Ramos (cell line): Measurements from ENCODE around the gene PLD1.

Experiments used
- in situ Hi-C: fragments of 300-500 bp; cut with MboI; formaldehyde crosslinking; loops from one replicate; pipeline ENCODE4 v1.14.3; 2022; ENCODE audit warnings: low sequenced_read_pairs; ENCODE audit not compliant: unreplicated experiment

The PLD1 gene

GRCh38 chr3:171838218-171838720, 28.0 kb upstream of the PLD1 start:
- in situ Hi-C loops = no loop called here

- in situ Hi-C loops = no loop called here
Measured at GRCh38 chr3:171837698-171838097, 27.4 kb upstream of the PLD1 start.

GRCh38 chr3:171836855-171837254, 26.6 kb upstream of the PLD1 start:
- in situ Hi-C loops = no loop called here

DNA sequence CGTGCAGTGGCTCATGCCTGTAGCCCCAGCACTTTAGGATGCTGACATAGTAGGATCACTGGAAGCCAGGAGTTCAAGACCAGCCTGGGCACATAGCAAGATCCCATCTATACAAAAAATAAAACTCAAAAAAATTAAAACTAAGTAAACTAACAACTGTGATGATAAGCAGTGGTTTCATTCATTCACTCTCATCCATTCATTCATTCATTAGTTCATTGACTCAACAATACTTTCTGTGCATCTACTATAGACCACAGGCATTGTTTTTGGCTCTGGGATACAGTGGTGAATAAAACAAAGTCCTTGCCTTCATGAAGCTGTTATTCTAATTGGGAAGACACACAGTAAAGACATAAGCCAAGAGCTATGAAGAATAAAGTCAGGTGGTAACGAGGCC, 25.3 kb upstream of the PLD1 start:
- in situ Hi-C loops = no loop called here

- in situ Hi-C loops = no loop called here
Measured at GRCh38 chr3:171835116-171835515, 24.8 kb upstream of the PLD1 start.

DNA sequence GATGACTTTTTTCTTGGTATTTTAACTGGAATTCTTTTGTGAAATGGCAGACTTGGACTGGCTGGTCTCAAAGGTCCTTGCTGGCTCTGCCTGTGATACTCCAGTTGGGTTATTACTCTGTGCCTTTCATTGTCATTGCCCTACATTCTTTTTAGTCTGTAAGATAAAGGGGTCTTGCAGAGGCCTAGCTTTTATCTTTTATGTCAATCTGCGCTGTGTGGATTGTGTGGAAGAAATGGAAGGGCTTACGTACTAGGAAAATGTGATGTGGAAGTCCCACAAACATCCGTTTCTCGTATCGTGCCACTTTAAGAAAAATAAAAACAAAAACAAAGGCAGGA, 24.1 kb upstream of the PLD1 start:
- in situ Hi-C loops = no loop called here

GRCh38 chr3:171833789-171834460, 23.6 kb upstream of the PLD1 start:
- in situ Hi-C loops = no loop called here

DNA sequence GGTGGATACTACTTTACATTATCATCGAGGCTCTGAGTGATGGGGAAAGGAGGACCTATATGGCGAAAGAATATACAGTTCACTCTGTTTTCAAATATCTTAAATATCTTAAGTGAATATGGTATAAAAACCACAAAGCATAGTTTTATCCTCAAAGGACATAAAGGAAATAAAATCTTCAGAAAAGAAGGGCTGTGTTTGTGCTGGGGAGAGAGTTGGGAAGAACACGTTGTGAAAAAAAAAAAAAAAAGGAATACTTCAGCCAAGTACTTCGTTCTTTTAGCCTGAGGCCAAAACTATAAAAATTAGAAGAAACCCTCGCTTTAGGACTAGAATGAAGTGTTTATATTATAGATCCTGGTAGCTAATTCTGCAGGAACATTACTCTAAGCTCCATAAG, 22.7 kb upstream of the PLD1 start:
- in situ Hi-C loops = no loop called here

- in situ Hi-C loops = no loop called here
Measured at GRCh38 chr3:171831936-171832335, 21.7 kb upstream of the PLD1 start.

DNA sequence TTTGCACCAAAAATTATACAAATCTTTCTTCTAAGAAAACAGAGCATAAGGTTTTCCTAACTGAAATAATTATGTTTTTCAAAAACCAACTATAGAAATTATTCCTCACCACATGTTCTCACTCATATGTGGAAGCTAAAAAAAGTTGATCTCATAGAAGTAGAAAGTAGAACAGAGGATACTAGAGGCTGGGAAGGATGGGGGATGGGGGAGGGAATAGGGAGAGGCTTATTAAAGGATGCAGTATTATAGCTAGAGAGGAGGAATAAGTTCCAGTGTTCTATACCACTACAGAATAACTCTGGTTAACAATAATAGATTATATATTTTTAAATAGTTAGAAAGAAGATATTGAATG, 20.2 kb upstream of the PLD1 start:
- in situ Hi-C loops = no loop called here

GRCh38 chr3:171829841-171830517, 19.7 kb upstream of the PLD1 start:
- in situ Hi-C loops = no loop called here

GRCh38 chr3:171828902-171829770, 18.9 kb upstream of the PLD1 start:
- in situ Hi-C loops = no loop called here

GRCh38 chr3:171827836-171828458, 17.7 kb upstream of the PLD1 start:
- in situ Hi-C loops = no loop called here

DNA sequence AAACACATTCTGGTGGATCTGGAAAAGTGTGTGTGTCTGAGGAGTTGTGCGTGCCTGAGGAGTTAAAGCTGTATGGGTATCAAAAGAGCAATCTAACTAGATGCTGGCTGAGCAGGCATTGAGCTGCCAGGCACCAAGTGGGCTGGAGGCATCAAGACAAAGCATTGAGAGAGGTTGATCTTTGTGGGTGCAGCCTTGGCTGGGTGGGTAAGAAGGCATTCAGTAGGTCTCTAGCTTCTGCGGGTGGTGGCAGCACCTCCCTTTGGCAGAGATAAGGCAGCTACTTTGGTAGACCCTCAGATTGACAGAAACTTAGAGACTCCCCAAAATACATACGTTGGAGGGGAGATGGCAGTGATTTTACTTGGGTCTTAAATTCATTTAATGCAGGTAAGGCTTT, 17.1 kb upstream of the PLD1 start:
- in situ Hi-C loops = no loop called here

- in situ Hi-C loops = no loop called here
Measured at GRCh38 chr3:171825222-171825828, 15.0 kb upstream of the PLD1 start.

DNA sequence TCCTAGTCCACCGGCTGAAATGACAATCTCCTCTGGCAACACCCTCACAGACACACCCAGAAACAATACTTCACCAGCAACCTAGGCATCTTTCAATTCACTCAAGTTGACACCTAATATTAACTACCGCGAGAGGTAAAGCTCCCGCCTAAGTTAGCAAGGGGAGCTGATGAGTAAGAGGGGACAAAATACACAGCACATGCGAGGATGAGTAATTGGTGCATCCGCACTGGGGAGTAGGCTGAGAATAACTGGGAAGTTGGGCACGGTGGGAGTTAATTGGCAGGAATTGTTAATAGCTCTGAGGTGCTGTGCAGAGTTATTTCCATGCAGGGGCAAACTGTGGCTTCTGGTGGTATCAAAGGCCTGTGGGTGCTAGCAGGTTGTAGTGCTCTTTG, 14.5 kb upstream of the PLD1 start:
- in situ Hi-C loops = no loop called here

DNA sequence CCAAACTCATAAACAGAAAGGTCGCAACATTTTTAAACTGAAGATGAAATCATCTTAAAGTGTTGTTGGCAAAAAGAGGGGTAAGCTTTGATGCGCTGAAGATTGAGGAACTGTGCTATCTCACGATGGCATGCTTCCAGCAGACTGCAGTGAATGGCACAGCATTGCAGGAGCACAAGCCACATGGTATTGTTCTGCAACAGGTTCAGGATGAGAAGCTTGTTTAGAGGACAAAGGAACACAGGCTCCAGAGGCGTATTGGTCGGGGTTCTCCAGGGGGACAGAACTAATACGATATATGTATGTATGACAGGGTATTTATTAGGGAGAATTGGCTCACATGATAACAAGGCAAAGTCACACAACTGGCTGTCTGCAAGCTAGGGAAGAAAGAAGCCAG, 13.8 kb upstream of the PLD1 start:
- in situ Hi-C loops = no loop called here

- in situ Hi-C loops = no loop called here
Measured at GRCh38 chr3:171822431-171823106, 12.3 kb upstream of the PLD1 start.

DNA sequence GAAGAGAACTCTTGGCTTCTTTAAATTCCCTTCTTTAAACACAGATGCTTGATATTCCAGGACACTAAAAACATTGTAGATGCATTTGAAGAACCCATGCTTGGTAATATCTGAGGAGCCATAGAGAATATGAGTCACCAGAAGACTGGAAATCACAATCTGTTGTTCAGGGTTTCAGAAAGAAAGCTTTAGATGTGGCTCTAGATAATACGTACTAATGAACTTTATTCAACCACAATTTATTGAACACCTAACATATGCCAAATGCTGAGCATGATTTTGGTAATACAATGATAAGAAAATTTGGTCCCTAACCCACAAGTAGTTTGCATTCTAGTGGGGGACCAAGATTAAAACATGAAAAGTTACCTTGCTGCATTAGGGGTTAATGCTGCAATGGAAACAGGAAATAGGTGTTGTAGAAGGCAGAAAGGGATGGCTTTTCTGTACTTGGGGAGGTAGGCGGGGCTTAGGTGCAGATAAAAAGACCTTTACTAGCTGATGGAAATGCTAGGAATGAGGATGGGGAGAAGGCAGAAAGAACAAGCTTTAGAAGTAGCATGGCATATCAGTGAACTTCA, 11.6 kb upstream of the PLD1 start:
- in situ Hi-C loops = no loop called here

- in situ Hi-C loops = no loop called here
Measured at GRCh38 chr3:171821044-171821443, 10.8 kb upstream of the PLD1 start.
